ENCODE results near the gene XCR1. TPM values are rescaled to one million over a fixed set of nuclear protein-coding genes. Genes with fewer than 3 reads are reported as not detected.

The XCR1 gene, protein sequence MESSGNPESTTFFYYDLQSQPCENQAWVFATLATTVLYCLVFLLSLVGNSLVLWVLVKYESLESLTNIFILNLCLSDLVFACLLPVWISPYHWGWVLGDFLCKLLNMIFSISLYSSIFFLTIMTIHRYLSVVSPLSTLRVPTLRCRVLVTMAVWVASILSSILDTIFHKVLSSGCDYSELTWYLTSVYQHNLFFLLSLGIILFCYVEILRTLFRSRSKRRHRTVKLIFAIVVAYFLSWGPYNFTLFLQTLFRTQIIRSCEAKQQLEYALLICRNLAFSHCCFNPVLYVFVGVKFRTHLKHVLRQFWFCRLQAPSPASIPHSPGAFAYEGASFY
- not detected in 2 replicates for total RNA-seq (2014; rRNA removed; shearing (Covaris generic); ENCODE audit: low replicate concordance)

- no peak for DNase-seq
- Histone ChIP-seq H3K27me3 (no peaks in the 10 kb centered on the region), H3K9me3 (peaks cover 2% of the 10 kb centered on the region; the same call in 1 of the 2 replicates), H3K36me3 (no peaks in the 10 kb centered on the region), H3K4me3 (no peak within 1 kb of the TSS)
Measured at GRCh38 chr3:46027021-46027705, at the start of gene XCR1. TSS of gene XCR1 (minus strand) at chr3:46027483. CDS start at chr3:46021947, 5,536 bp downstream.

- Histone ChIP-seq H3K27me3 (no peaks in the 10 kb centered on the region), H3K4me3 (no peak overlapping the region), H3K36me3 (no peaks in the 10 kb centered on the region), H3K9me3 (no peaks in the 10 kb centered on the region)
- DNase-seq = no peak
Measured at GRCh38 chr3:46076606-46077005, 49.3 kb upstream of the XCR1 start.

GRCh38 chr3:46075816-46076215 is 48.5 kb upstream of the XCR1 start:
- H3K4me3 ChIP-seq = no peak overlapping the region
- no peaks in the 10 kb centered on the region for H3K27me3 ChIP-seq
- no peaks in the 10 kb centered on the region for H3K36me3 ChIP-seq
- no peak for DNase-seq
- no peaks in the 10 kb centered on the region for H3K9me3 ChIP-seq

DNA sequence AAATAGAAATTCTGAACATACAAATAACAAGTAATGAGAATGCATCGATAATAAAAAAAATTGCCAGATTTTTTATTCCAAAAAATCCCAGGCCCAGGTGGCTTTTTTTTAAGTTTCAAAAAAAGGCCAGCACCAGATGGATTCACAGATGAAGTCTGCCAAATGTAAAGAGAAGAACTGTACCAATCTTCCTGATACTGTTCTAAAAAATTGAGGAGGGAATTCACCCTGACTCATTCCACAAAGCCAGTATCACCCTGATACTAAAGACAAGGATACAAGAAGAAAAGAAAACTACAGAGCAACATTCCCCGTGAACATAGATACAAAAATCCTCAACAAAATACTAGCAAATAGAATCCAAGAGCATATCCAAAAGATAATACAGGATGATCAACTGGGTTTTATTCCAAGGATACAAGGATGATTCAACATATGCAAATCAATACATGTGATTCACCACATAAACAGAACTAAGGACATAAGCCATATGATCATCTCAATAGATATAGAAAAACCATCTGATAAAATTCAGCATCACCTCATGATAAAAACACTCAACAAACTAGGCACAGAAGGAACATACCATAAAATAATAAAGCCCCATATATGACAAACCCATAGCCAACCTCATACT is 44.1 kb upstream of the XCR1 start:
- Histone ChIP-seq H3K27me3 (no peaks in the 10 kb centered on the region), H3K9me3 (no peaks in the 10 kb centered on the region), H3K36me3 (no peaks in the 10 kb centered on the region), H3K4me3 (no peak overlapping the region)
- no peak for DNase-seq

DNA sequence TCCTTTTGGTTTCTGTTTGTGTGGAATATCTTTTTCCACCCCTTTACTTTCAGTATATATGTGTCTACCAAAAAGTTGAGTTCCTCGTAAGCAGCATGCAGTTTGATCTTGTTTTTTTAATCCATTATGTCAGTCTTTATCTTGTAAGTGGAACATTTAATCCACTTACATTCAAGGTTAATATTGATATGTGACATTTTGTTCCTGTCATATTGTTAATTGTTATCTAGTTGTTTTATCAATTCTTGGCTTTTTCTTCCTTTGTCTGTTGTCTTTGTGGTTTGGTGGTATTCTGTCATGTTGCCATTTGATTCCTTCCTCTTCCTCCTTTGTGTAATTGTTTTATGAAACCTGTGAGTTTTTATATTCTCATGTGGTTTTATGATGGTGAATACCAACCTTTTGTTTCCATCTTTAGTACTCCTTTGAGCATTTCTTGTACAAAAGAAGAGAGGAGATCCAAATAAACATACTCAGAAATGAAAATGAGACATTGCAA is 43.4 kb upstream of the XCR1 start:
- Histone ChIP-seq H3K27me3 (no peaks in the 10 kb centered on the region), H3K4me3 (no peak overlapping the region), H3K9me3 (no peaks in the 10 kb centered on the region), H3K36me3 (no peaks in the 10 kb centered on the region)
- no peak for DNase-seq

- DNase-seq = no peak
- H3K4me3 ChIP-seq = no peak overlapping the region
- H3K36me3 ChIP-seq = no peaks in the 10 kb centered on the region
- no peaks in the 10 kb centered on the region for H3K27me3 ChIP-seq
- no peaks in the 10 kb centered on the region for H3K9me3 ChIP-seq
Measured at GRCh38 chr3:46068501-46068900, 41.2 kb upstream of the XCR1 start.

DNA sequence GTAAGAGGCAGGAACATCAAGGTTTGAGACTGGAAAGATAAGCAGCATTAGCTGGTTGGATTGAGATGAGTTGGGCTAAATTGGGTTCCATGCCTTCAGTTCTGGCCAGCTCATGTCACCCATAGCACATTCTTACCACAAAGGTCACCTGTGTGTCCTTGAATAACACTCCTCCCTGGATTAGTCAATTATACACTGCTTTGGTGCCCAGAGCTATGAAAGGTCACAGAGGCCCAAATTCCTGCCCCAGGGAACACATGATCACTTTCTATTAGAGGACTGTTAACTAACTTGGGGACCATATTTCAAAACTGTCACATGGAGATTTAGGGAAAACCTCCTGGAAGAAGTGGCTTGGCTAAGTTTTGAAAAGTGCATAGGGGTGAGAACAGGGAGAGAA is 40.1 kb upstream of the XCR1 start:
- no peak for DNase-seq
- no peaks in the 10 kb centered on the region for H3K27me3 ChIP-seq

GRCh38 chr3:46065750-46066256 is 38.5 kb upstream of the XCR1 start:
- Histone ChIP-seq H3K36me3 (no peaks in the 10 kb centered on the region), H3K9me3 (no peaks in the 10 kb centered on the region), H3K4me3 (no peak overlapping the region), H3K27me3 (no peaks in the 10 kb centered on the region)
- DNase-seq = no peak

More for the DNA sequence above, 40.1 kb upstream of the XCR1 start:
- H3K4me3 ChIP-seq = no peak overlapping the region
- no peaks in the 10 kb centered on the region for H3K36me3 ChIP-seq
- H3K9me3 ChIP-seq = no peaks in the 10 kb centered on the region

DNA sequence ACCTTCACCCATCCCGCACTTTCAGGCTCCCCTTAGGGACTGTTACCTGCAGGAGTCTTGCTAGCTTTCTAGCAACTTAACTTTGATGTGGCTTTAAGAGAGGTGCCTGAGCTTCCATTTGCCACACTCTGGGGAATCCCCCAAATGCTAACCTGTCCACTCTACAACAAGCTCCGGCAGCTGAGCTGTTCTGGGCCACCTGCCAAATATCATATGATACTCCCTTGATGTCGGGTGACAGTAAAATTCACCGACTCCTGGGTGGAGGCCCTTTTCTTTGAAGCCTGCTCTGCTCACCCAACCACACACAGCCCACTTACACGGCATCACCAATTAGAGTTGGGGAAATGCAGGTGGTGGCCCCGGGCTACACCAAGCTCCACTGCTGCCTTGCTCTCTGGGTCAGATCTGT is 38.0 kb upstream of the XCR1 start:
- H3K27me3 ChIP-seq = no peaks in the 10 kb centered on the region
- no peaks in the 10 kb centered on the region for H3K36me3 ChIP-seq
- DNase-seq = no peak
- no peak overlapping the region for H3K4me3 ChIP-seq
- no peaks in the 10 kb centered on the region for H3K9me3 ChIP-seq

GRCh38 chr3:46062679-46063078 is 35.4 kb upstream of the XCR1 start:
- Histone ChIP-seq H3K4me3 (no peak overlapping the region), H3K27me3 (no peaks in the 10 kb centered on the region), H3K9me3 (no peaks in the 10 kb centered on the region), H3K36me3 (no peaks in the 10 kb centered on the region)
- no peak for DNase-seq

GRCh38 chr3:46061887-46062286 is 34.6 kb upstream of the XCR1 start:
- DNase-seq = no peak
- H3K27me3 ChIP-seq = no peaks in the 10 kb centered on the region
- H3K4me3 ChIP-seq = no peak overlapping the region
- no peaks in the 10 kb centered on the region for H3K9me3 ChIP-seq
- H3K36me3 ChIP-seq = no peaks in the 10 kb centered on the region

DNA sequence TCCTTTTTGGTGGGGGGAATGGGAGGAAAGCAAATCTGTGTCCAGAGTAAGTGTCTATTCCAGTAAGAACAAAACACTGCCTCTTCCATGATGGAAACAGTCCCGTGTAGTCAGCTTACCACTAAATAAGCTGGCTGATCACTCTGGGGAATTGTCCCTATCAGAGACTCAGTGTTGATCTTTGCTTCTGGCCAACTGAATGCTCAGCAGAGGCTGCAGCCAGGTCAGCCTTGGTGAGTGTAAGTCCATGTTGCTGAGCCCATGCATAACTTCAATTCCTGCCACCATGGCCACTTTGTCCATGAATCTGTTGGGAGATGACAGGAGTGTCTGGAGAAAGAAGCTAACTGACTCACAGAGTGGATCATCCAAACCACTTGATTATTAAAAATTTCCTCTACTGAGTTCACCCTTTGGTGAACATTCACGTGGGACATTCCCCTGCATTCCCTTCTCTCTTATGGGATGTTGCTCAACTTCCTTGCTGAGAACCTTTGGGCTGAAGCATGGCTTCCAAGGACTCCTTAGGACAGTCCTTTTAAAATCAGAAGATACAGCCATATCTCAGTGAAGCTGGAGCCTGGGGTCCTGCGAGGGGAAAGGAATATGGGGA is 33.9 kb upstream of the XCR1 start:
- Histone ChIP-seq H3K4me3 (no peak overlapping the region), H3K36me3 (no peaks in the 10 kb centered on the region), H3K9me3 (no peaks in the 10 kb centered on the region), H3K27me3 (no peaks in the 10 kb centered on the region)
- no peak for DNase-seq

DNA sequence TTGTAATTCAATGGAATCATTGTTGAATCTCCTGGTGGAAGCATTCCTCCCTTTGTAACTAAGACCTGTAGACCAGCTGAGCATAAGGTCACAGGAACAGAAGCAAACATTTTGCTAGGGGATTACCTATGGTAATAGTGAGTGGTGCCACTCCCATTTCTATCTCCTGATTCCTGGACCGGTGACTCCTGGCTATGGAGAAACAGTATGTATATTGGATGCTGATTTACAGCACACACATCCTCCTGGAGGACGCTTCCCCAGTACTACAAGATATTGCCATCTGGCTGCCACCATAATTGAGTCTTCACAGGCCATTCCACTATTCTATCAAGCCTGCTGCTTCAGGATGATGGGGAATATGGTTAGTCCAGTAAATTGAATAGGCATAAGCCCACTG is 33.3 kb upstream of the XCR1 start:
- H3K4me3 ChIP-seq = no peak overlapping the region
- H3K27me3 ChIP-seq = no peaks in the 10 kb centered on the region
- no peaks in the 10 kb centered on the region for H3K36me3 ChIP-seq
- H3K9me3 ChIP-seq = no peaks in the 10 kb centered on the region
- no peak for DNase-seq

DNA sequence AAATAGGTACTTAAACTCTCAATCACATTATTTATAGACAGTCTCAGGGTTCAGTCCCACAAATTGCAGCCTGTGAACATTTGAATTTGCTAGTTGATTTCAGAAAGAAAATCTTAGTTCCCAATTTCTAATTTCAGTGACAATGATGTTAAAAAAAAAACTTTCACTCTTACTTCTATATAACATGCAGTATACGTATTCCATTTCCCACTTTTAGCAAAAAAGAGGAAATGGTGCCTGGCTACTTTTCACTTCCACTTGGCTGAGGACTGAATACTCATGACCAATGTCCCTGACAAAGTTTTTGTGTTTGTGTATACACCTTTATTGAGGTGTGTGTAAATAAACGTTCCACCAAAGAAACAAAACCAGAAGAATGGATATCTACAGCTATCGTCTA is 32.1 kb upstream of the XCR1 start:
- no peaks in the 10 kb centered on the region for H3K27me3 ChIP-seq
- no peak for DNase-seq

DNA sequence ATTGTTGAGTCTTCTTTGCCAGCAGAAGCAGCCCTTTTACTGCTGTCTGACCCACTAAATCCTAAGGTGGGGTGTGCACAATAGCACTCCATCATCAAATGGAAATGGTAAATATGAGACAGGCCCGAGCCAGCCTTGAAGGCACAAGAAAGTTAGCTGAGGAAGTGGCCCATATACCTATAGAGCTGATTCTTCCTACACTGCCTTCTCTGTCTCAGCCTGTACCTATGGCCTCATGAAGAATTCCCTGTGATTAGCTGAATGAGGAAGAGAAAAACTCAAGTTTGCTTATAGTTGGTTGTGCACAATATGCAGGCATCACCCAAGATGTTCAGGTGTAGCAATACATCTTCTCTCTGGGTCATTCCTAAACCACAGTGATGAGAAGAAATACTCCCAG is 31.7 kb upstream of the XCR1 start:
- Histone ChIP-seq H3K27me3 (no peaks in the 10 kb centered on the region), H3K9me3 (no peaks in the 10 kb centered on the region), H3K36me3 (no peaks in the 10 kb centered on the region), H3K4me3 (no peak overlapping the region)
- no peak for DNase-seq

More for the DNA sequence above, 32.1 kb upstream of the XCR1 start:
- Histone ChIP-seq H3K36me3 (no peaks in the 10 kb centered on the region), H3K9me3 (no peaks in the 10 kb centered on the region), H3K4me3 (no peak overlapping the region)

- Histone ChIP-seq H3K36me3 (no peaks in the 10 kb centered on the region), H3K27me3 (no peaks in the 10 kb centered on the region), H3K4me3 (no peak overlapping the region), H3K9me3 (no peaks in the 10 kb centered on the region)
- no peak for DNase-seq
Measured at GRCh38 chr3:46057716-46058115, 30.4 kb upstream of the XCR1 start.

DNA sequence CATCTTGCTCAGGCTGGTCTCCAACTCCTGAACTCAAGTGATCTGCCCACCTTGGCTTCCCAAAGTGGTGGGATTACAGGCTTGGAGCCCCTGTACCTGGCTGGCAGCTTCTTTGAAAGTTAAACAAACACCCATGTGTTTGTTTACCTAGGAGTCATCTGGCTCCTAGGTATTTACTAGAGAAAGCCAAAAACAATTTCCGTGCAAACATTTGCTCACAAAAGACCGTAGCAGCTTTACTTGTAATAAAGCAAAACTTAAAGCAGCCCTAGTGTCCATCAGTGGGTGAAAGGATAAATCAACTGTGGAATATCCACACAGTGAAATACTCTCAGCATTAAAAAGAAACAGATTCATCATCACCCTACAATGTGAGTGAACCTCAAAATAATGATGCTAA is 29.4 kb upstream of the XCR1 start:
- no peak for DNase-seq
- H3K27me3 ChIP-seq = no peaks in the 10 kb centered on the region
- no peak overlapping the region for H3K4me3 ChIP-seq
- H3K9me3 ChIP-seq = no peaks in the 10 kb centered on the region
- H3K36me3 ChIP-seq = no peaks in the 10 kb centered on the region
